Peyer's patch (tissue), 4 donors: Measurements from ENCODE around the gene SLFN12L.

Experiments
- POLR2A ChIP-seq, 2 donors: fragments of 450-650 bp; IDR thresholded peaks; one replicate each; pipeline ENCODE4 v1.5.1; 2017; ENCODE audit warnings: antibody characterized with exemption in 2 of 2, mild to moderate bottlenecking in 2 of 2, moderate library complexity in 2 of 2
- TF ChIP-seq, protein P1 (sequence below), 6 experiments: fragments of 450-650 bp in 4 of 6; fragments of 200-600 bp in 2 of 6; sonication (generic) in 1 of 6; IDR thresholded peaks; one replicate each; pipeline ENCODE4 v1.5.1; 2017 to 2019; ENCODE audit warnings: antibody characterized with exemption in 6 of 6, mild to moderate bottlenecking in 3 of 6, moderate library complexity in 1 of 6

DNA sequence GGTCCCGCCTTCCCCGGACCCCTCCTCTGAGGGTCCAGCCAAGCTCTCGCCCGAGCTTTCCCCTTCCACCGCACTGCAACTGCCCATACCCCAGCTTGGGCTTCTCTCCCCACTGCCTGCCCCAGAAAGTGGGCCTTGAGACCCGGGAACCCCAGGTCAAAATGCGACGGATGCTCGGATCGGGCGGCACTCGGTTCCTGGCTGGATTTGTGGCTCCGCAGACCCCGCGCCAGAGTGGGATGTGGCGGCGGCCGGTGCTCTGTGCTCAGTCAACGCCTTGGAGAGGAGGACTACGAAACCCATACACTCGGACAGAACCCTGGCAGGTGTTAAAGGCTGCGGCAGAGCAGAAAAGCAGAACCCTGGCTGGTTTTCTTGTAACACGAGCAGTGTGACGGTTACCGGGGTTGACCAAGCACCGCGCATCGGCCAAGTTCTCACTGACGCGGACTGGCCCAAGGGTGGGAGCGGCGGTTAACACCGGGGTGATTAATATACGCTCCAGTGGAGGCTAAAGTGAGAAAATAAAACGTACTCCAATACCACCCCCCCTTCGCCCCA, 88.0 kb downstream of the SLFN12L start:
- TF ChIP-seq, protein P1, sequence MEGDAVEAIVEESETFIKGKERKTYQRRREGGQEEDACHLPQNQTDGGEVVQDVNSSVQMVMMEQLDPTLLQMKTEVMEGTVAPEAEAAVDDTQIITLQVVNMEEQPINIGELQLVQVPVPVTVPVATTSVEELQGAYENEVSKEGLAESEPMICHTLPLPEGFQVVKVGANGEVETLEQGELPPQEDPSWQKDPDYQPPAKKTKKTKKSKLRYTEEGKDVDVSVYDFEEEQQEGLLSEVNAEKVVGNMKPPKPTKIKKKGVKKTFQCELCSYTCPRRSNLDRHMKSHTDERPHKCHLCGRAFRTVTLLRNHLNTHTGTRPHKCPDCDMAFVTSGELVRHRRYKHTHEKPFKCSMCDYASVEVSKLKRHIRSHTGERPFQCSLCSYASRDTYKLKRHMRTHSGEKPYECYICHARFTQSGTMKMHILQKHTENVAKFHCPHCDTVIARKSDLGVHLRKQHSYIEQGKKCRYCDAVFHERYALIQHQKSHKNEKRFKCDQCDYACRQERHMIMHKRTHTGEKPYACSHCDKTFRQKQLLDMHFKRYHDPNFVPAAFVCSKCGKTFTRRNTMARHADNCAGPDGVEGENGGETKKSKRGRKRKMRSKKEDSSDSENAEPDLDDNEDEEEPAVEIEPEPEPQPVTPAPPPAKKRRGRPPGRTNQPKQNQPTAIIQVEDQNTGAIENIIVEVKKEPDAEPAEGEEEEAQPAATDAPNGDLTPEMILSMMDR (IDR thresholded peaks at IDR 0.05): no peak
- TF ChIP-seq POLR2A (IDR thresholded peaks at IDR 0.05): no peak
